GM23338 (cell line): ENCODE results near the gene CNTNAP2. TPM values are rescaled to one million over a fixed set of nuclear protein-coding genes. Genes with fewer than 3 reads are reported as not detected.

Experiments used
- ATAC-seq: fragments of 200-7000 bp; cut with Tn5 transposase; 3 replicates; pipeline ENCODE4 v1.9.1; 2020
- DNase-seq: peaks from one replicate; pipeline ENCODE4 v3.0.0-alpha.2; 2015; ENCODE audit warnings: low spot score
- H2AFZ ChIP-seq: fragments of 200-600 bp; sonication (generic); 2 replicates; pipeline ENCODE4 v1.8.0; 2016; ENCODE audit warnings: antibody characterized with exemption, mild to moderate bottlenecking, moderate library complexity
- H3F3A ChIP-seq: fragments of 200-600 bp; sonication (generic); replicated peaks from 2 replicates; pipeline ENCODE4 v1.8.0; 2017; ENCODE audit warnings: antibody characterized with exemption, mixed run types, low read depth
- H3K27ac ChIP-seq: fragments of 200-600 bp; sonication (generic); 2 replicates; pipeline ENCODE4 v1.6.1; 2016; ENCODE audit warnings: low read depth
- H3K27me3 ChIP-seq: fragments of 200-600 bp; sonication (generic); 2 replicates; pipeline ENCODE4 v1.8.0; 2016; ENCODE audit warnings: mild to moderate bottlenecking, mixed run types, moderate library complexity; ENCODE audit not compliant: insufficient read depth
- H3K36me3 ChIP-seq: fragments of 200-600 bp; sonication (generic); 2 replicates; pipeline ENCODE4 v1.8.0; 2016; ENCODE audit warnings: mild to moderate bottlenecking; ENCODE audit not compliant: insufficient read depth
- H3K4me1 ChIP-seq: fragments of 200-600 bp; sonication (generic); 2 replicates; pipeline ENCODE4 v1.8.0; 2016; ENCODE audit warnings: mild to moderate bottlenecking, moderate library complexity; ENCODE audit not compliant: insufficient read depth
- H3K4me2 ChIP-seq: fragments of 200-600 bp; sonication (generic); 2 replicates; pipeline ENCODE4 v1.7.1; 2017; ENCODE audit warnings: mixed run types
- H3K4me3 ChIP-seq: fragments of 200-600 bp; sonication (generic); 2 replicates; pipeline ENCODE4 v1.6.1; 2016; ENCODE audit warnings: mixed run types
- H3K79me2 ChIP-seq: fragments of 200-600 bp; sonication (generic); replicated peaks from 2 replicates; pipeline ENCODE4 v1.8.0; 2017; ENCODE audit warnings: mild to moderate bottlenecking; ENCODE audit not compliant: insufficient read depth
- H3K9me2 ChIP-seq: fragments of 200-600 bp; sonication (generic); 2 replicates; pipeline ENCODE4 v1.8.0; 2017; ENCODE audit not compliant: insufficient read depth
- H4K20me1 ChIP-seq: fragments of 200-600 bp; sonication (generic); replicated peaks from 2 replicates; pipeline ENCODE4 v1.8.0; 2017; ENCODE audit warnings: mild to moderate bottlenecking; ENCODE audit not compliant: insufficient read depth
- H3K27ac Mint-ChIP-seq: 2 replicates; pipeline ENCODE4 v1.8.0; 2020; ENCODE audit warnings: inconsistent platforms, mild to moderate bottlenecking, moderate library complexity, mixed read lengths
- H3K27me3 Mint-ChIP-seq: 3 replicates; pipeline ENCODE4 v1.8.0; 2022; ENCODE audit warnings: low read depth, mild to moderate bottlenecking, moderate library complexity, mixed read lengths, inconsistent platforms; ENCODE audit not compliant: insufficient read depth, poor library complexity
- H3K36me3 Mint-ChIP-seq: 3 replicates; pipeline ENCODE4 v1.8.0; 2021; ENCODE audit warnings: low read depth, mild to moderate bottlenecking, inconsistent platforms, moderate library complexity, mixed read lengths
- H3K4me1 Mint-ChIP-seq: 3 replicates; pipeline ENCODE4 v1.8.0; 2020; ENCODE audit warnings: mild to moderate bottlenecking, inconsistent platforms, mixed read lengths
- H3K4me3 Mint-ChIP-seq: 3 replicates; pipeline ENCODE4 v1.8.0; 2021; ENCODE audit warnings: moderate library complexity, mild to moderate bottlenecking, inconsistent platforms, mixed read lengths
- H3K9me3 Mint-ChIP-seq: 3 replicates; pipeline ENCODE4 v1.8.0; 2020; ENCODE audit warnings: moderate library complexity, mild to moderate bottlenecking, inconsistent platforms, mixed read lengths
- CREB1 ChIP-seq: fragments of 250-450 bp; sonication (Bioruptor Pico); IDR thresholded peaks from 2 replicates; pipeline ENCODE4 v1.5.0; 2020; ENCODE audit warnings: low read depth, mild to moderate bottlenecking, moderate library complexity
- EZH2 ChIP-seq: fragments of 200-600 bp; sonication (generic); IDR thresholded peaks from one replicate; pipeline ENCODE4 v1.8.0; 2017; ENCODE audit warnings: antibody characterized with exemption, mild to moderate bottlenecking, low read depth; ENCODE audit not compliant: unreplicated experiment
- EZH2phosphoT487 ChIP-seq: fragments of 200-600 bp; sonication (generic); IDR thresholded peaks from one replicate; pipeline ENCODE4 v1.8.1; 2018; ENCODE audit warnings: antibody characterized with exemption; ENCODE audit not compliant: unreplicated experiment
- JUNB ChIP-seq: IDR thresholded peaks from one replicate; pipeline ENCODE4 v1.6.1; 2016; ENCODE audit warnings: antibody characterized with exemption; ENCODE audit not compliant: unreplicated experiment
- NANOG ChIP-seq: IDR thresholded peaks from 2 replicates; pipeline ENCODE4 v1.6.1; 2016; ENCODE audit warnings: antibody characterized with exemption, borderline replicate concordance
- POLR2AphosphoS5 ChIP-seq: IDR thresholded peaks from 2 replicates; pipeline ENCODE4 v1.6.1; 2016; ENCODE audit warnings: antibody characterized with exemption, low read depth
- STAT1 ChIP-seq: IDR thresholded peaks from one replicate; pipeline ENCODE4 v1.6.1; 2016; ENCODE audit warnings: antibody characterized with exemption; ENCODE audit not compliant: unreplicated experiment
- ZNF114 ChIP-seq: fragments of 250-450 bp; sonication (Bioruptor Pico); IDR thresholded peaks from 2 replicates; pipeline ENCODE4 v1.5.0; 2020; ENCODE audit warnings: mild to moderate bottlenecking, moderate library complexity
- ZNF331 ChIP-seq: fragments of 250-450 bp; sonication (Bioruptor Pico); IDR thresholded peaks from 2 replicates; pipeline ENCODE4 v1.5.0; 2020; ENCODE audit warnings: low read depth, mild to moderate bottlenecking, moderate library complexity
- ZNF462 ChIP-seq: fragments of 250-450 bp; sonication (Bioruptor Pico); IDR thresholded peaks from 2 replicates; pipeline ENCODE4 v1.5.0; 2020; ENCODE audit warnings: mild to moderate bottlenecking, moderate library complexity
- polyA plus RNA-seq: library from polyadenylated mRNA; unstranded; fragments of >200 nt; fragmentation: Nextera tagmentation; extraction: Ambion mirVana; gene quantifications from 2 replicates; pipeline ENCODE4 v1.2.1, GENCODE V29; 2016
- total RNA-seq: library from RNA; depleted of rRNA; stranded (reverse); fragments of >200 nt; shearing (Covaris generic); gene quantifications from 2 replicates; pipeline ENCODE4 v1.2.3, GENCODE V29; 2014

CNTNAP2 gene
- total and polyA plus RNA-seq, 2 experiments from 2014 or later, result 38.2 to 61.3 TPM

GRCh38 chr7:147833970-147834369 lies 1717.4 kb downstream of the CNTNAP2 start:
- no peak for ATAC-seq
- Histone ChIP-seq H3K4me2 (no peak overlapping the region), H3K9me2 (0 out of 2 replicates have a peak, but pooled peaks cover 2% of the 10 kb centered on the region), H4K20me1 (no peaks in the 10 kb centered on the region), H3K79me2 (no peaks in the 10 kb centered on the region), H3K27me3 (no peaks in the 10 kb centered on the region), H2AFZ (no peak overlapping the region), H3K4me1 (no peaks in the 10 kb centered on the region), H3K36me3 (no peaks in the 10 kb centered on the region), H3K4me3 (no peak overlapping the region), H3K27ac (no peak overlapping the region), H3F3A (no peaks in the 10 kb centered on the region)
- peaks cover 37% of the 10 kb centered on the region for H3K9me3 Mint-ChIP-seq
- H3K27me3 Mint-ChIP-seq, result peaks cover 9% of the 10 kb centered on the region
- H3K36me3 Mint-ChIP-seq, result peaks cover 13% of the 10 kb centered on the region
- H3K4me1 Mint-ChIP-seq, result no peaks in the 10 kb centered on the region
- no peak for DNase-seq
- H3K27ac Mint-ChIP-seq, result no peak overlapping the region
- TF ChIP-seq POLR2AphosphoS5, result no peak
- no peak overlapping the region for H3K4me3 Mint-ChIP-seq

GRCh38 chr7:147852833-147853232 lies 1736.2 kb downstream of the CNTNAP2 start:
- Histone ChIP-seq H3K9me2 (no peaks in the 10 kb centered on the region), H3K4me3 (no peak overlapping the region), H3K27ac (no peak overlapping the region), H3F3A (no peaks in the 10 kb centered on the region), H4K20me1 (no peaks in the 10 kb centered on the region), H2AFZ (no peak overlapping the region), H3K27me3 (no peaks in the 10 kb centered on the region), H3K4me2 (no peak overlapping the region), H3K79me2 (no peaks in the 10 kb centered on the region), H3K4me1 (no peaks in the 10 kb centered on the region), H3K36me3 (no peaks in the 10 kb centered on the region)
- Mint-ChIP-seq H3K27ac (no peak overlapping the region), H3K9me3 (peaks cover 21% of the 10 kb centered on the region), H3K4me1 (no peaks in the 10 kb centered on the region), H3K4me3 (no peak overlapping the region), H3K36me3 (peaks cover 6% of the 10 kb centered on the region; the same call in 1 of the 3 replicates), H3K27me3 (no peaks in the 10 kb centered on the region)
- TF ChIP-seq JUNB (no peak), STAT1 (no peak), POLR2AphosphoS5 (no peak), EZH2phosphoT487 (no peak), ZNF462 (CRISPR knock-in tag) (no peak), CREB1 (no peak), ZNF114 (CRISPR knock-in tag) (no peak), NANOG (no peak), EZH2 (no peak), ZNF331 (no peak)
- ATAC-seq (no peak), DNase-seq (no peak)
